Kasumi-1 (cell line): ENCODE results near the gene NRG3.
"Not testable (repeated sequence)": the region's sequence is repeated elsewhere in the genome, so short reads cannot be mapped to it uniquely, and the experiment has no call there.

Experiments
- DNase-seq, 2 experiments: peaks; one replicate each; lab custom pipeline; 2025; lab: John Stamatoyannopoulos, UW

NRG3 gene

GRCh38 chr10:82574081-82574480, 699.1 kb downstream of the NRG3 start:
- DNase-seq = no peak

- DNase-seq = no peak
Observed at GRCh38 chr10:82575318-82575717, 700.3 kb downstream of the NRG3 start.

GRCh38 chr10:82576093-82576492, 701.1 kb downstream of the NRG3 start:
- no peak for DNase-seq

DNA sequence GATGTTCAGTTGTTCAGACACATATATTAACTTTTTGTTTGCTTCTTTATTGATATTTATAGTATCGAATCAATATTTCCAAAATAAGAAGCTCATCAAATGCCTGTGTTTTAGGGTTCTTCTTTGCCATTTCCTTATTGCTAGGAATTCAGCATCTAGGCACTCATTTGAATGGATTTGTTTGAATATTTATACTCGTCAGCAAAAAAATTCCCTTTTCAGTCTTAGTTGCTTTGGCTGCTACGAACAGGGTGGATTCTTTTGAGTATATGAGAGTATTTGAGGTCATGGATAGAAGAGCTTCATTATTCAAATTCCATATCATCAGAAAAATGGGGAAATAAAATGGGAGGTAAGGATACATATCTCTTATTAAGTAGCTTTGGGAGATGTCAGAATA, 706.9 kb downstream of the NRG3 start:
- DNase-seq = no peak

DNA sequence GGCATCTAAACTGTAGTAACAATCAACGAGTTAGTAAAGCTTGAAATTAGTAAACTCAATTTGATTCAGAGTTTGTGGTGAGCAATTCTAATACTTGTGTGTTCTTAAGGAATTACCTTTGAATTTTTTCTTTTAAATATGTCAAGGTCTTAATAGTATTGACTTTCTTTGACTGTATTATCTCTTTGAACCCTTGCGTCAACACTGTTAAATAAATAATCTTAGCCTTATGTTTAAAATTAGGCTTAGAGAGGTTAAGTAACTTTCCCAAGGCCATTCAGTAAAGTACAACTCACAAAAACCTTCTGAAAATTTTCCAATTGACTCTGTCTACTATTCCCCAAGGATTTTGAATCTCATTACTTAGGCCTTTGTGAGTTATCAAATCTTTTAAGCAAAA, 716.4 kb downstream of the NRG3 start:
- DNase-seq = no peak

DNA sequence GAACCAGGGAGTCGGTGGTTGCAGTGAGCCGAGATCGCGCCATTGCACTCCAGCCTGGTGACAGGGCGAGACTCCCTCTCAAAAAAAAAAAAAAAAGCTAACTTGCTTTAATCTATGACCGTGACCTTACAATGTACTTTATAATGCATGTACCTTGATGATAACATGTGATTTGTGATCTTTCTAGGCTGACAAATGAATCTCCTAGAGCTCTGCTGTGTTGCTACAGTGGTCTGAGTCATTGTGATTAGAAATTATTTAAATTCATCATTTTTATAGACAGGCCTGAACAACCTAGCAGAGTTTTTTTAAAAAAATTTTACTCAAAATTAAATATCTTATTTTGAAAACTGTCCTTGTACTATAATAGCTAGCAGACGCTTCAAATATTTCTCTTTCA, 722.8 kb downstream of the NRG3 start:
- DNase-seq = no peak

DNA sequence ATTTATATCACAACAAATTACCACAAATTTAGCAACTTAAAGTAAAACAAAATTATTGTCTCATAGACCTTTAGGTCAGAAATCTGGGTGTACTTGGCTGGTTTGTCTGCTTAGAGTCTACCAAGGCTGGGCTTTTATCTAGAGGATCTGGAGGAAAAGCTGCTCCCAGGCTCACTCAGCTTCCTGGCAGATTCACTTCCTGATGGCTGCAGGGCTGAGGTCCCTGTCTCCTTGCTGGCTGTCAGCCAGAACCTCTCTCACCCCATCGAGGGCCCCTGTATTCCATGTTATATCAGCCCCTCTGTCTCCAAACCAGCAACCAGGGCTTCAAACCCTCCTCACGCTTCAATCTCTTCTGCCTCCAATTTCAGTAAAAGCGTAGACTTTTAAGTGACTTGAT, 734.9 kb downstream of the NRG3 start:
- no peak for DNase-seq

DNA sequence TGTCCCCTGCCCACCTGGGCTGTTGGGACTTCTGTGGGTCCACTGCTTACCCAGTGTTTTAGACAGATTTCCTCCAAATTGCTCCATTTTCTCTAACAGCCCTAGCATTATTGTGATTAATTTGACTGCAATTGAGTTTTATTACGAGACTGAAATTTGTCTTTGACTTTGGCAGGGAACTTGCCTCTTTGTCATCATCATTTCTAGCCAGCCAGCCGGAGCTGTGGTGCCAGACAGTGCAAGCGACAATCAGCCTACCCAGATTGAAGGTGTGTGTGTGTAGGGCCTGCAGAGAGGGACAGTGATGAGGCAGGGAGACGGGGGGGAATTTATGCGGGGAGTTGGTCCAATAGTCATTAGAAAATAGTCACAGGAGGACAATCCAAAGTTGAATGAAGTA, 743.0 kb downstream of the NRG3 start:
- no peak for DNase-seq

DNA sequence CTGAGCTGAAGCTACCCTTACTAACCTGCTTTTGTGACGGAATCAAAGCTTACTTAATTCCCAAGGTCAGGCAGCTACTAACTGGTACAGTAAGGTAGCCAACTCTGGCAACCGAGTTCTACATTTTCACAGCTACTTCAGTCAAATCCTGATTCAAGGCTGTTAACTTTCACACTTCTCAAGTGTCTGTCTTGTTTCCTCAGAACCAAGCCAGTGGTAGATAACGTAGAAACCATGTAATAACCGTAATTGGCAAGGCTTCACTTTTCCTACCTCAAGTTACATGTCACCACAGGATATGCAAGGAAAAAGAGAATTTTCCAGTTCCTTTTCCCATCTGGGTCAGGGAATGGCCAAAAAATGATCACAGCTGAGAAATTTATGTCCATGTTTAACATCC, 746.7 kb downstream of the NRG3 start:
- DNase-seq = no peak

DNA sequence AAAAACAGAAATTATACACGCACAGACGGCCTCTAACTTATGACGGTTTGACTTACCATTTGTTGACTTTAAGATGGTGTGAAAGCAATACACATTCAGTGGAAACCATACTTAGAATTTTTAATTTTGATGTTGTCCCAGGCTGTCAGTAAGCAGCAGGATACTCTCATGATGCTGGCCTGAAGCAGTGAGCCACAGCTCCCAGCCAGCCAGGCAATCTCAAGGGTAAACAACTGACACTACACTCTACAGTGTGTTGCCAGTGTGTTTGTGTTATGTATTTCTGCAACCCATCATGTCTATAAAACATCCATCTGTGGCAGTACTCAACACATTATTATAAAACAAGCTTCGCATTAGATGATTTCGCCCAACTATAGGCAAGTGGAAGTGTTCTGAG, 747.5 kb downstream of the NRG3 start:
- DNase-seq = no peak

- DNase-seq = no peak
Observed at GRCh38 chr10:82625512-82626189, 750.7 kb downstream of the NRG3 start.

- no peak for DNase-seq
Observed at GRCh38 chr10:82628373-82628772, 753.4 kb downstream of the NRG3 start.

- no peak for DNase-seq
Observed at GRCh38 chr10:82643076-82643475, 768.1 kb downstream of the NRG3 start.

GRCh38 chr10:82643601-82644000, 768.6 kb downstream of the NRG3 start:
- no peak for DNase-seq

GRCh38 chr10:82645221-82645620, 770.2 kb downstream of the NRG3 start:
- DNase-seq = no peak

DNA sequence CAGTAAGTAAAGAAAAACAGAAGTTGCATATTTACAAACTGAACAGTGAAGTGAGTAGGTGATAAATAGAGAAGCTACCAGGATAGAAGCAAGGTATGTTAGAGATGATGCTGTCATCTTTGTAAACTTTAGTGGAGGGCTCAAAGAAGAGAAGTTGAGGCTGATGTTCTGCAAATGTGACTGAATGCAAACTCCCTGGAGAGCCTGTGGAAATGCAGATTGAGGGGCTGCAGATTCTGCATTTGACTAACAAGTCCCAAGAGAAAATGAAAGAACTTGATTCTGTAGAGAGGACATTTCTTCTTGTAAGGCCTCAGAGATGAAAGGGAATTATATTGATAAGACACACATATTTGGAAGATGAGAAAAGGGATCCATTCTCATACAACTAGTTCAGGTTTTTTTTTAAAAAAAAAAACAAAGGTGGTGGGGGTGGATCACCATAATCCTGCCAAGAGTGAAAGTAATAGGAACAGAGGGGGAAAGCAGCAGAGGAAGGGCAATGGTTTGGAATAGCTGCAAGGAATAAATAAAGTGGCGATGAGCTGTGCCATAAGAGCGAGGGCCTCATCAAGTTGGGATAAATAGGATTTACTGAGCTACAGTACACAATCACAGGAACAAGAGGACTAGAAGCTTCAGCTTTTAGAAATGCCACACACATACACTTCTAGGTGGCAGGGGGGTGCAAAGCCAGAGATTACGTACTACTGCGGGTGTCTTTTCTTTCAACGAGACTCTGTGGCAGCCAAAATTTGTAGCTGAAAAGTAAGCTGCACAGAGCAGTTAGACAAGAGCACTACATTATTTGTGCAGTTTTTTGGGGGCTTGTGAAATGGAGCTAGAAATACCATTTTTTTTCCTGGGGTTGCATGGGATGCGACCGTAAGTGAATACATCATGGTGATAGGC, 778.5 kb downstream of the NRG3 start:
- DNase-seq = no peak

GRCh38 chr10:82660205-82660604, 785.2 kb downstream of the NRG3 start:
- DNase-seq = no peak

GRCh38 chr10:82660986-82661385, 786.0 kb downstream of the NRG3 start:
- DNase-seq = no peak

DNA sequence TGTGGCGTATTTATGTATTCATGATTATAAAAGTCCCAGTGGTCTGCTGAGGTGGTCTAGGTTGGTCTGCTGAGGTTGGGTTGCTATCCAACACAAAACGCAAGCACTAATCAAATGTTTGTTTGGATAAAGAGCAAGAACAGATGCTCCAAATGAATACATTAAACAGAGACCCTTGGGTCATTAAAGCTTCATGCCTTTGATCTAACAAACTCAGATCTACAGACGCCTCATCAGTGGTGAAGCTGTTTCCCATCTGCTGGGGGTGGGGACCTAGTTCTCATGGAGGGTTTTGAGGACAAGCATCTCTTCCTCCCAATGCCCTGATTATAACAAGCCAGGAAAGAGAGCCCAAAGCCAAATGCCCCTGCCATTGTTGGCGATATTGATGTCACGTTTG, 786.7 kb downstream of the NRG3 start:
- DNase-seq = no peak

DNA sequence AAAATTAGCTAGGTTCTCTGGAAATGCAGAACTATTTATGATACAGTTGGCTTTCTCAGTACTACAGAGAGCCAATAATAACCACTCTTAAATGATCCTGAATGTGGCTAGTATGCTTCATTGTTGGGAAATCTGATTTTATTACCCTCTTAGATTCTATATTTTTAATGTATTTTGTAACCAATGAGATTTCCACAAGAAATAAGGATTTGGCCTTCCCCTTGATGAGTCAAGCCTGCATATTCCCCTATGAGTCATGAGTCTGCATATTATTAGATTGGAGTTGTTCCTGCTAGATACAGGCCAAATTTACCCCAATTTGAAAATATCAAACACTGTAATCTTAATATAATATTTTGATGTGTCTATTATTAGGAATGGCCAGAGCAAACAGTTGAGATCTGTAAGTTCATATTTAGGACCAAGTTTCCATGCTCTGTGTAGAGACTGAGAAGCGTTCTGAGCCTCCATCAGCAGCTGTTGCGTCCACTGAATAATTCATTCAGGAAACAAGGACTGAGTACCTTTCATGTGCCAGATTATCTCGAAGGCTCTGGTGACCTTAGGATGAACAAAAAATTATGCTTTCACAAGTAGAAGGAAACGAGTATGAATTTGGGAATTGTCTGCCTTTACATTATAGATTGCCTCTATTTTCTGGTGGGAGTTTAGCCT, 793.4 kb downstream of the NRG3 start:
- DNase-seq = no peak

- no peak for DNase-seq
Observed at GRCh38 chr10:82674036-82674435, 799.0 kb downstream of the NRG3 start.

DNA sequence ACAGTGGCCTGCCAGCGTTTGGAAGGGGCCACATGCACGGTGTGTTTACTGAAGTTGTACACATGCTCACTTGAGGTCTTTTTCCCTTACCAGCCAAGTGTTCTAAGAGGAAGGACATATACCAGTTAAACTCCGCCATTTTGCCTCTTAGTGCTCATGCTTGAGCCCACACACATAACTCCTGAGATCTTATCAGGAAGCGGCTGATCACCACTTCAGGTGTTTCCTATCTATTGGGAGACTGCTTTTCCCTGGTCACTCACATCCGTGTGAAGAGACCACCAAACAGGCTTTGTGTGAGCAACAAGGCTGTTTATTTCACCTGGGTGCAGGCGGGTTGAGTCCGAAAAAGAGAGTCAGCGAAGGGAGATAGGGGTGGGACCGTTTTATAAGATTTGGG, 802.9 kb downstream of the NRG3 start:
- DNase-seq = not testable (repeated sequence)

GRCh38 chr10:82678451-82678850, 803.5 kb downstream of the NRG3 start:
- not testable (repeated sequence) for DNase-seq
